GM19023 (cell line): ENCODE measurements around the gene QPRT.
"Not testable (repeated sequence)": the region's sequence is repeated elsewhere in the genome, so short reads cannot be mapped to it uniquely, and the experiment has no call there.

Source experiments
- ATAC-seq: cut with Tn5 transposase; IDR thresholded peaks from one replicate; pipeline ENCODE4 v1.9.1; 2021; ENCODE audit warnings: mild to moderate bottlenecking, moderate library complexity; ENCODE audit not compliant: unreplicated experiment

The QPRT gene

GRCh38 chr16:29662000-29662728 is 16.8 kb upstream of the QPRT start:
- no peak for ATAC-seq

- ATAC-seq, result no peak
Measured at GRCh38 chr16:29662729-29663015, 16.3 kb upstream of the QPRT start.

- no peak for ATAC-seq
Measured at GRCh38 chr16:29663016-29663806, 15.8 kb upstream of the QPRT start, which contains the start of gene SPN. TSS of gene SPN (plus strand) at chr16:29663247. CDS start at chr16:29663729, 482 bp downstream.

GRCh38 chr16:29663807-29664090 is 15.2 kb upstream of the QPRT start:
- ATAC-seq, result no peak

- no peak for ATAC-seq
Measured at GRCh38 chr16:29664091-29664921, 14.7 kb upstream of the QPRT start.

GRCh38 chr16:29665294-29666077 is 13.5 kb upstream of the QPRT start:
- ATAC-seq, result no peak

- not testable (repeated sequence) for ATAC-seq
Measured at GRCh38 chr16:29667322-29667610, 11.7 kb upstream of the QPRT start.

- no peak for ATAC-seq
Measured at GRCh38 chr16:29667755-29668154, 11.2 kb upstream of the QPRT start.

- ATAC-seq, result no peak
Measured at GRCh38 chr16:29668267-29668666, 10.7 kb upstream of the QPRT start.

GRCh38 chr16:29673501-29673900 is 5.5 kb upstream of the QPRT start:
- no peak for ATAC-seq

GRCh38 chr16:29674188-29674587 is 4.8 kb upstream of the QPRT start:
- no peak for ATAC-seq

GRCh38 chr16:29675811-29676643 is 3.0 kb upstream of the QPRT start:
- no peak for ATAC-seq

GRCh38 chr16:29676989-29677785 is 1.8 kb upstream of the QPRT start:
- ATAC-seq, result no peak

GRCh38 chr16:29680180-29680598 is 1.2 kb downstream of the QPRT start:
- ATAC-seq, result no peak

GRCh38 chr16:29683543-29684090 is 4.6 kb downstream of the QPRT start:
- ATAC-seq, result no peak

- no peak for ATAC-seq
Measured at GRCh38 chr16:29684679-29685078, 5.7 kb downstream of the QPRT start.

- ATAC-seq, result no peak
Measured at GRCh38 chr16:29686740-29687332, 7.9 kb downstream of the QPRT start.

GRCh38 chr16:29687755-29688154 is 8.8 kb downstream of the QPRT start:
- ATAC-seq, result no peak

- ATAC-seq, result no peak
Measured at GRCh38 chr16:29688172-29688571, 9.2 kb downstream of the QPRT start.
